Fibroblast of mammary gland (primary cell): ENCODE measurements around the gene CEP152.
A peak's percentile ranks its signal among the peaks of the same experiment; 100 is the strongest.

Source experiments
- DNase-seq: peaks from one replicate; pipeline ENCODE4 v3.0.0-alpha.2; 2010; ENCODE audit warnings: low read depth
- H3K4me3 ChIP-seq: 2 replicates; pipeline ENCODE4 v1.5.1; 2011; ENCODE audit warnings: low read depth, mild to moderate bottlenecking, low read length, moderate library complexity; ENCODE audit not compliant: control insufficient read depth
- TF ChIP-seq, protein P1 (sequence below): conservative IDR thresholded peaks from 2 replicates; pipeline ENCODE4 v1.5.1; 2011; ENCODE audit warnings: low read depth, low read length, inconsistent platforms; ENCODE audit not compliant: control insufficient read depth, insufficient read depth

Gene CEP152

DNA sequence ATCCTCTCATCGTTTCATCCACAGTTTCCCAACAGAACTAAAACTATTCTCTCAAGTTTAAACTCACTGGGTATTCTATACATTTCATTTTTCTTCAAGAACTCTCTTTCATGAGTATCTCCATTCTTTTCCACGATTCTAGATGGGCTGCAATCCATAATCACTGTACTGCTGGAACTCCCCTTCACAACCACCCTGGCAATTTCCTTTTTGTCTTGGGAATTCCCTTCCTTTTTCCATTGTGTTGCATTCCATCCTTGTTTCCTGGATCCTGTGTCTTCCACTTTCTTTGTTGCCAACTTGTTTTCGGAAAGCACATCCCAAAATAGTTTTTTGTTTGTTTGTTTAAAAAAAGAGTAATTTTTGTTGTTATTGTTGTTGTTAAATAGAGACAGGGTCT lies 98.3 kb downstream of the CEP152 start:
- TF ChIP-seq, protein P1, sequence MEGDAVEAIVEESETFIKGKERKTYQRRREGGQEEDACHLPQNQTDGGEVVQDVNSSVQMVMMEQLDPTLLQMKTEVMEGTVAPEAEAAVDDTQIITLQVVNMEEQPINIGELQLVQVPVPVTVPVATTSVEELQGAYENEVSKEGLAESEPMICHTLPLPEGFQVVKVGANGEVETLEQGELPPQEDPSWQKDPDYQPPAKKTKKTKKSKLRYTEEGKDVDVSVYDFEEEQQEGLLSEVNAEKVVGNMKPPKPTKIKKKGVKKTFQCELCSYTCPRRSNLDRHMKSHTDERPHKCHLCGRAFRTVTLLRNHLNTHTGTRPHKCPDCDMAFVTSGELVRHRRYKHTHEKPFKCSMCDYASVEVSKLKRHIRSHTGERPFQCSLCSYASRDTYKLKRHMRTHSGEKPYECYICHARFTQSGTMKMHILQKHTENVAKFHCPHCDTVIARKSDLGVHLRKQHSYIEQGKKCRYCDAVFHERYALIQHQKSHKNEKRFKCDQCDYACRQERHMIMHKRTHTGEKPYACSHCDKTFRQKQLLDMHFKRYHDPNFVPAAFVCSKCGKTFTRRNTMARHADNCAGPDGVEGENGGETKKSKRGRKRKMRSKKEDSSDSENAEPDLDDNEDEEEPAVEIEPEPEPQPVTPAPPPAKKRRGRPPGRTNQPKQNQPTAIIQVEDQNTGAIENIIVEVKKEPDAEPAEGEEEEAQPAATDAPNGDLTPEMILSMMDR = no peak
- DNase-seq = no peak
- no peak overlapping the region for H3K4me3 ChIP-seq

DNA sequence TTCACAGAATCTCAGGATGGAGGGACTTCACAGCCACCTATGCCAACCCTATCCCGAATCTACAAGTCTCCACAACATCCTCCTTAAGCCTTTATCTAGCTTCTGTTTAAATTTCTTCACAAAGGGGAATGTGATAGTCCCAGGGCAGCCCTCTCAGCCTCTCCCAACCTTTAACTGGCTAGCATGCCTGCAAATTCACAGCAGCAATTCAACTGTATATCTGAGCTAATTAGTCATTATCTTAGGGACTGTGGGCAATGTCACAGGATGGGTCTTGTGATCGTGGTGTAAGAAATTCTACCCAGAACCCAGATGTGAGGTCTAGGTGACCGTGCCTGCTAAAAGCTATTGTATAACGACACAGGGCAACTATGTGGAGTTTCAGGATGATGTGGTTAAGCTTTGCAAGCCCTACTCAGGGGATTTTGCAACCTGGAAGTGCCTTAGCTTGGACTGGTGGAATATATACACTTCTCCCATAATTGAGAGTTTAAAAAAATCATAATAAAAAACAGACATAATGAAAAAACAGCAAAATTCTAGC lies 99.8 kb downstream of the CEP152 start:
- no peak for DNase-seq
- TF ChIP-seq, protein P1 = no peak
- no peak overlapping the region for H3K4me3 ChIP-seq

DNA sequence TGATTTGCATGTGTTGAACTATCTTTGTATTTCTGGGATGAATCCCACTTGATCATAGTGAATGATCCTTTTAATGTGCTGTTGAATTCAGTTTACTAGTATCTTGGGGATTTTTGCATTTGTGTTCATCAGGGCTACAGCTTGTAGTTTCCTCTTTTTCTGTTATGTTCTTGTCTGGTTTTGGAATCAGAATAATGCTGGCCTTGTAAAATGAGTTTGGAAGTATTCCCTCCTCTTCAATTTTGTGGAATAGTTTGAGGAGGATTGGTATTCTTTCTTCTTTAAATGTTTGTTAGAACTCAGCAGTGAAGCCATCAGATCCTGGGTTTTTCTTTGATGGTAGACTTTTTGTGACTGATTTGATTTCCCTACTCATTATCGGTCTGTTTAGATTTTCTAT lies 102.2 kb downstream of the CEP152 start:
- H3K4me3 ChIP-seq = no peak overlapping the region
- no peak for DNase-seq
- TF ChIP-seq, protein P1 = no peak

DNA sequence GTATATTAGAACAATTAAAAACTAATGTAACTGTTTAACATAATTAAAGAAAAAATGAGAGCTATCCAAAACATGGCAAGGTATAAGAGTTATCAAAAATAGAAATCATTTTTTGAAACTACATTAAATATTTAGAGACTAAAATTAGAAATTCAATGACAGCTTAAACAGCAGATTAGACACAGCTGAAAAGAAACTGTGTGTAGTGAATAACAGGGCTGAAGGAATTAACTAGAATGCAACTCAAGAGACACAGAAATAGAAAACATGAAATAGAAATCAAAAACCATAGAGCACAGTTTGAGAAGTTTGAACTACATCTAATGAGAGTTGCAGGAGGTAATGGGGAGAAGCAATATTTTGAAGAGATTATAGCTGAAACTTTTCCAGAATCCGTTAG lies 105.5 kb downstream of the CEP152 start:
- TF ChIP-seq, protein P1 = no peak
- H3K4me3 ChIP-seq = no peak overlapping the region
- no peak for DNase-seq

DNA sequence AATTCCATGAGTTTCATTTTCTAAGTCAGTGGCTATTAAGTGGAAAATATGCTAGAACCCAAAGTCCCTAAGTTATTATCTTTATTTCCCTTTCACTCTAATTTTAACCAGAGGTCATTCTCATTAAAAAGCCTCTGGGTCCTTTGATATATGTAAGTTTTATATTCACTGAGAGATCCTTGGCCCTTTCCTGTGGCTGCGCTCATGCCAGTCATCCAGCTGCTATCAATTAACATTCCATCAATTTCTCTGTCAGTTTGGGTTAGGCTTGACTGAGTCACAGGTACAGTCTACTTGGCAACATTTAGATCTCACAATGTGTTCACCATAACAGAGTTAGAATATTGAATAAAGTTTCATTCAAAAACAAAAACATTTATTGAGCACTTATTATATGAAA lies 107.3 kb downstream of the CEP152 start:
- TF ChIP-seq, protein P1 = no peak
- DNase-seq = peak; percentile 92
- no peak overlapping the region for H3K4me3 ChIP-seq

DNA sequence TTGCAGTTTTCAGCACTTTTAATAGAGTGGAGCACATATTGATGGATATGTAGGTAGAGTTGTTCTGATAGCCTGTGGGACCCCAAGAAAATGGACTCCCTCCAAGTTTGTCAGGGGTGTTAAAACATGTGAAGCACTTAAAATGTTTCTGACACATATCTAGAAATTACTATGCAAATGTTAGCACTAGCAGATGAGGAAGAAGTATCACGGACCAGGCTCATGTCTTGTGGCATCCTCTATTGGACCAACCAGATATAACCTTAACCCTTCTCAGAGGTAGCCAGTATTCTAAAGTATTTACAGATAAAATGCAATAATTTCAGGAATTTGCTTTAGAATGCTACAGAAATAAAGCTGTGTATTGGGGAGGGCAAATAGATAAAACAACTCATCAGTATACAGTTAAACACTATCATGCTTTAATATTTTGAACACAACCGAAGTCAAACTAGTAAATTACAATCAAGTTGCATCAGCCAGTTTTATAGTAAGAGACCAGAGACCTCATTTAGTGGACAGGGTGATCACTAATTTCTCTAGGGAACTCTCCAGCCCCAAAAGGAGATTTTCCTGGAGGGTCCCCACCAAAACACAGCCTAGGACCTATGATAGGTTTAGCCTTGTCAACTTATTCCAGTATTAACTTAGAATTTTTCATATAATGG lies 108.2 kb downstream of the CEP152 start:
- H3K4me3 ChIP-seq = no peak overlapping the region
- TF ChIP-seq, protein P1 = no peak
- no peak for DNase-seq
